H9 (cell line): ENCODE data around the gene FAM13A. TPM values are rescaled to one million over a fixed set of nuclear protein-coding genes. Genes with fewer than 3 reads are reported as not detected.

ENCODE experiments used
- DNase-seq: peaks from one replicate; pipeline ENCODE4 v3.0.0-alpha.2; 2017
- H2AFZ ChIP-seq: one replicate; pipeline ENCODE4 v1.6.1; 2013; ENCODE audit warnings: mild to moderate bottlenecking, low read length, control low read depth, moderate library complexity
- H2AK5ac ChIP-seq: 2 replicates; pipeline ENCODE4 v1.6.1; 2013; ENCODE audit warnings: low read length, control low read depth, mixed read lengths; ENCODE audit not compliant: insufficient read length
- H2BK120ac ChIP-seq: one replicate; pipeline ENCODE4 v1.6.1; 2013; ENCODE audit warnings: low read depth, mild to moderate bottlenecking, low read length, control low read depth, inconsistent platforms; ENCODE audit not compliant: poor library complexity, severe bottlenecking
- H2BK12ac ChIP-seq: 2 replicates; pipeline ENCODE4 v1.6.1; 2013; ENCODE audit warnings: low read length, control low read depth, mixed read lengths, low read depth; ENCODE audit not compliant: insufficient read length
- H2BK15ac ChIP-seq: 2 replicates; pipeline ENCODE4 v1.6.1; 2013; ENCODE audit warnings: low read depth, low read length, control low read depth
- H2BK20ac ChIP-seq: one replicate; pipeline ENCODE4 v1.6.1; 2013; ENCODE audit warnings: low read depth, mild to moderate bottlenecking, low read length, control low read depth, inconsistent platforms; ENCODE audit not compliant: poor library complexity, severe bottlenecking
- H2BK5ac ChIP-seq: 2 replicates; pipeline ENCODE4 v1.6.1; 2013; ENCODE audit warnings: low read length, control low read depth, mixed read lengths; ENCODE audit not compliant: insufficient read length
- H3K14ac ChIP-seq: 2 replicates; pipeline ENCODE4 v1.6.1; 2013; ENCODE audit warnings: low read length, control low read depth; ENCODE audit not compliant: insufficient read depth
- H3K18ac ChIP-seq: 2 replicates; pipeline ENCODE4 v1.6.1; 2013; ENCODE audit warnings: low read depth, mild to moderate bottlenecking, mixed read lengths, low read length, control low read depth; ENCODE audit not compliant: insufficient read length
- H3K23ac ChIP-seq: 2 replicates; pipeline ENCODE4 v1.6.1; 2013; ENCODE audit warnings: low read length, control low read depth, mixed read lengths, low read depth; ENCODE audit not compliant: insufficient read length
- H3K23me2 ChIP-seq: 2 replicates; pipeline ENCODE4 v1.6.1; 2013; ENCODE audit warnings: low read depth, mild to moderate bottlenecking, mixed read lengths, low read length, control low read depth; ENCODE audit not compliant: insufficient read length, poor library complexity, severe bottlenecking
- H3K27ac ChIP-seq: 2 replicates; pipeline ENCODE4 v1.5.1; 2013; ENCODE audit warnings: low read length, control low read depth, mixed read lengths, low read depth; ENCODE audit not compliant: insufficient read length
- H3K27me3 ChIP-seq: 2 replicates; pipeline ENCODE4 v1.6.1; 2013; ENCODE audit warnings: low read length, control low read depth, inconsistent platforms; ENCODE audit not compliant: insufficient read depth
- H3K4ac ChIP-seq: 2 replicates; pipeline ENCODE4 v1.6.1; 2013; ENCODE audit warnings: low read depth, mild to moderate bottlenecking, control low read depth, inconsistent platforms, low read length, moderate library complexity
- H3K4me1 ChIP-seq: 2 replicates; pipeline ENCODE4 v1.6.1; 2013; ENCODE audit warnings: low read length, control low read depth, inconsistent platforms; ENCODE audit not compliant: insufficient read depth
- H3K4me2 ChIP-seq: 2 replicates; pipeline ENCODE4 v1.6.1; 2013; ENCODE audit warnings: low read length, control low read depth, mixed read lengths; ENCODE audit not compliant: insufficient read length, insufficient read depth
- H3K56ac ChIP-seq: 2 replicates; pipeline ENCODE4 v1.6.1; 2013; ENCODE audit warnings: low read depth, mild to moderate bottlenecking, mixed read lengths, low read length, control low read depth; ENCODE audit not compliant: insufficient read length
- H3K79me1 ChIP-seq: 2 replicates; pipeline ENCODE4 v1.6.1; 2013; ENCODE audit warnings: low read depth, mild to moderate bottlenecking, moderate library complexity, low read length, control low read depth, inconsistent platforms; ENCODE audit not compliant: insufficient read depth, poor library complexity, severe bottlenecking
- H3K79me2 ChIP-seq: 2 replicates; pipeline ENCODE4 v1.6.1; 2013; ENCODE audit warnings: low read length, control low read depth, inconsistent platforms; ENCODE audit not compliant: insufficient read depth
- H3K9ac ChIP-seq: 2 replicates; pipeline ENCODE4 v1.6.1; 2013; ENCODE audit warnings: low read length, control low read depth, mixed read lengths; ENCODE audit not compliant: insufficient read length; ENCODE audit errors: extremely low read depth
- H3K9me3 ChIP-seq: one replicate; pipeline ENCODE4 v1.6.1; 2013; ENCODE audit warnings: low read depth, low read length, inconsistent platforms; ENCODE audit not compliant: control insufficient read depth
- H3T11ph ChIP-seq: one replicate; pipeline ENCODE4 v1.6.1; 2013; ENCODE audit warnings: mild to moderate bottlenecking, low read length, control low read depth, inconsistent platforms
- H4K20me1 ChIP-seq: one replicate; pipeline ENCODE4 v1.6.1; 2013; ENCODE audit not compliant: control insufficient read depth, insufficient read length, insufficient read depth
- H4K5ac ChIP-seq: 2 replicates; pipeline ENCODE4 v1.6.1; 2013; ENCODE audit warnings: low read depth, mild to moderate bottlenecking, mixed read lengths, low read length, control low read depth; ENCODE audit not compliant: insufficient read length
- H4K8ac ChIP-seq: replicated peaks from 2 replicates; pipeline ENCODE4 v1.6.1; 2013; ENCODE audit warnings: low read length, control low read depth, mixed read lengths, low read depth; ENCODE audit not compliant: insufficient read length
- H4K91ac ChIP-seq: 2 replicates; pipeline ENCODE4 v1.6.1; 2013; ENCODE audit warnings: low read depth, mild to moderate bottlenecking, moderate library complexity, mixed read lengths, low read length, control low read depth; ENCODE audit not compliant: insufficient read length
- H3K27ac Mint-ChIP-seq, 3 experiments: 2 replicates in 2 of 3; 3 replicates in 1 of 3; pipeline ENCODE4 v1.8.0; 2020 to 2021; ENCODE audit warnings: mixed read lengths in 3 of 3, mild to moderate bottlenecking in 1 of 3, moderate library complexity in 1 of 3
- H3K27me3 Mint-ChIP-seq: 2 replicates; pipeline ENCODE4 v1.8.0; 2021; ENCODE audit warnings: low read depth, mild to moderate bottlenecking, moderate library complexity, mixed read lengths
- H3K36me3 Mint-ChIP-seq, 3 experiments: 2 replicates in 2 of 3; 3 replicates in 1 of 3; pipeline ENCODE4 v1.8.0; 2020 to 2021; ENCODE audit warnings: low read depth in 3 of 3, mixed read lengths in 3 of 3; ENCODE audit not compliant: insufficient read depth in 1 of 3
- H3K4me1 Mint-ChIP-seq, 2 experiments: 2 replicates each; pipeline ENCODE4 v1.8.0; 2020; ENCODE audit warnings: mixed read lengths in 2 of 2
- H3K4me3 Mint-ChIP-seq, 2 experiments: 2 replicates in 1 of 2; 3 replicates in 1 of 2; pipeline ENCODE4 v1.8.0; 2020 to 2021; ENCODE audit warnings: mild to moderate bottlenecking in 2 of 2, mixed read lengths in 2 of 2, moderate library complexity in 1 of 2
- H3K9me3 Mint-ChIP-seq, 2 experiments: 2 replicates in 1 of 2; 3 replicates in 1 of 2; pipeline ENCODE4 v1.8.0; 2020; ENCODE audit warnings: mild to moderate bottlenecking in 2 of 2, mixed read lengths in 2 of 2, moderate library complexity in 1 of 2
- WGBS: extraction: QIAGEN DNeasy Blood & Tissue Kit; methylation state at CpG from one replicate; pipeline ENCODE4 v1.1.7; 2013; ENCODE audit warnings: missing lambda C conversion rate, low lambda C conversion rate, mixed read lengths; ENCODE audit not compliant: insufficient read length; ENCODE audit errors: extremely low coverage; 5-methylcytosine and 5-hydroxymethylcytosine counted together
- total RNA-seq: library from RNA; stranded (reverse); gene quantifications from 2 replicates; pipeline ENCODE4 v1.2.1, GENCODE V29; 2021
- TF ChIP-seq, protein P1 (sequence below): fragments of 200-600 bp; sonication (generic); conservative IDR thresholded peaks from 3 replicates; pipeline ENCODE4 v1.8.0; 2021; ENCODE audit warnings: antibody characterized with exemption, mild to moderate bottlenecking

FAM13A gene
- total RNA-seq, 1 experiment from 2014 or later: 12.7 TPM

DNA sequence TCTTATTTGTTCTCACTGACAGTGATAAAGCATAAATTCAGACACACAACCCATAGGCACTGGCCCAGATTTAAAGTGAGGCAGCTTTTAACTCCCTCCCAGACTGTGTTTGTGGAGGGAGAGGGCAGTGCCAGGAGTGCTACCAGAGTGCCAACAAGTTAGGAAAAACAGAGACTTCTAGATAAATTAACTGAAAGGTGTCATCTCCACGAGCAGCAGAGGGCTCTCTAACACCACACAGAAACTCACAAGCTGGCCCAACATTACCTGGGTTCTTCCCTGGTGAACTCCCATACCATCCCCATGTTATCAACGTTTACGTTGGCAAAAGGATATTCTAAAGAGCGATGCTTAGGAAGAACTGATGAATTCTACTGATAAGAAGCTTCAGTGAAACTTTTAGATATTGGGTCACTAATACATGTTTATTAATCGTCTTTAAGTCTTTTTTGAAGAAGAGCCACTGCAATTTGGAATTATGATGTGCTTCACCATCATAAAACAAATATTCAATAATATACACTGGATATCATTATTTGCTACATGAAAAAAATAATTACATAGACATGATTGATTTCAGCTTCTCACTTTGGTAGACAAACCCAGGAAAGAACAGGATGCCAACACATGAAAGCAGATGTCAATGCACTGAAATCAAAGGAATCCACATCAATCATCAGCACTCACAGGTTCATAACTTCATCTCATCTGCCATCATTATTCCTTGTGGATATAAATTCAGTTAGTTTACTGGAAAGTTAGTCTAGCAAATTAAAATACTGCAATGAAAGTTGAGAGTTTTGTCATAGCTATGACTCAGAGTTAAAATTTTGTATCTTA, 238.1 kb downstream of the FAM13A start:
- Mint-ChIP-seq H3K4me3 (no peak overlapping the region), H3K9me3 (no peaks in the 10 kb centered on the region), H3K27me3 (no peaks in the 10 kb centered on the region), H3K36me3 (no peaks in the 10 kb centered on the region), H3K4me1 (peaks cover 28 to 31% of the 10 kb centered on the region in 2 experiments), H3K27ac (peak overlapping the region in 1 of 3 experiments; percentile 91; a peak in 1 of 7 replicates)
- no peak overlapping the region for H3K14ac ChIP-seq
- no peak overlapping the region for H3K23ac ChIP-seq
- no peak overlapping the region for H2BK20ac ChIP-seq
- no peaks in the 10 kb centered on the region for H3K4me1 ChIP-seq
- no peak overlapping the region for H4K8ac ChIP-seq
- no peaks in the 10 kb centered on the region for H3K9me3 ChIP-seq
- H3K4me2 ChIP-seq: no peak overlapping the region
- H3K27ac ChIP-seq: no peak overlapping the region
- TF ChIP-seq, protein P1, sequence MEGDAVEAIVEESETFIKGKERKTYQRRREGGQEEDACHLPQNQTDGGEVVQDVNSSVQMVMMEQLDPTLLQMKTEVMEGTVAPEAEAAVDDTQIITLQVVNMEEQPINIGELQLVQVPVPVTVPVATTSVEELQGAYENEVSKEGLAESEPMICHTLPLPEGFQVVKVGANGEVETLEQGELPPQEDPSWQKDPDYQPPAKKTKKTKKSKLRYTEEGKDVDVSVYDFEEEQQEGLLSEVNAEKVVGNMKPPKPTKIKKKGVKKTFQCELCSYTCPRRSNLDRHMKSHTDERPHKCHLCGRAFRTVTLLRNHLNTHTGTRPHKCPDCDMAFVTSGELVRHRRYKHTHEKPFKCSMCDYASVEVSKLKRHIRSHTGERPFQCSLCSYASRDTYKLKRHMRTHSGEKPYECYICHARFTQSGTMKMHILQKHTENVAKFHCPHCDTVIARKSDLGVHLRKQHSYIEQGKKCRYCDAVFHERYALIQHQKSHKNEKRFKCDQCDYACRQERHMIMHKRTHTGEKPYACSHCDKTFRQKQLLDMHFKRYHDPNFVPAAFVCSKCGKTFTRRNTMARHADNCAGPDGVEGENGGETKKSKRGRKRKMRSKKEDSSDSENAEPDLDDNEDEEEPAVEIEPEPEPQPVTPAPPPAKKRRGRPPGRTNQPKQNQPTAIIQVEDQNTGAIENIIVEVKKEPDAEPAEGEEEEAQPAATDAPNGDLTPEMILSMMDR: peak; percentile 79
- no peak overlapping the region for H4K5ac ChIP-seq
- no peak overlapping the region for H3T11ph ChIP-seq
- WGBS: no CpG with 5 or more reads among the region's 5 CpGs
- H4K20me1 ChIP-seq: no peaks in the 10 kb centered on the region
- H2AFZ ChIP-seq: no peak overlapping the region
- H3K79me2 ChIP-seq: no peaks in the 10 kb centered on the region
- H2BK120ac ChIP-seq: no peak overlapping the region
- H2BK12ac ChIP-seq: no peak overlapping the region
- no peak overlapping the region for H3K9ac ChIP-seq
- H3K56ac ChIP-seq: no peak overlapping the region
- DNase-seq: peak; percentile 49
- H4K91ac ChIP-seq: no peak overlapping the region
- H3K79me1 ChIP-seq: no peaks in the 10 kb centered on the region
- H3K18ac ChIP-seq: no peak overlapping the region
- no peaks in the 10 kb centered on the region for H3K27me3 ChIP-seq
- no peak overlapping the region for H2BK15ac ChIP-seq
- H3K23me2 ChIP-seq: peaks cover 3% of the 10 kb centered on the region
- H3K4ac ChIP-seq: no peak overlapping the region
- no peak overlapping the region for H2AK5ac ChIP-seq
- H2BK5ac ChIP-seq: no peak overlapping the region
